Esophagus squamous epithelium (tissue), 5 donors: Measurements from ENCODE around the gene STX8. TPM values are rescaled to one million over a fixed set of nuclear protein-coding genes. Genes with fewer than 3 reads are reported as not detected.
A peak's percentile ranks its signal among the peaks of the same experiment; 100 is the strongest.

ENCODE experiments used
- DNase-seq: peaks from one replicate; lab custom pipeline; 2025; lab: John Stamatoyannopoulos, UW
- H3K27ac ChIP-seq, 4 donors: fragments of 200-600 bp; sonication (generic); one replicate each; pipeline ENCODE4 v1.5.1; 2016 to 2019; ENCODE audit warnings: mild to moderate bottlenecking in 1 of 4
- H3K27me3 ChIP-seq, 4 donors: fragments of 200-600 bp; sonication (generic); 1 replicate in 3 of 4; 2 replicates in 1 of 4; pipeline versions ENCODE4 v1.5.1 to v1.6.0; 2017 to 2021; ENCODE audit warnings: antibody characterized with exemption in 1 of 4
- H3K36me3 ChIP-seq, 3 donors: fragments of 200-600 bp; sonication (generic); one replicate each; pipeline ENCODE4 v1.5.1; 2016 to 2019
- H3K4me1 ChIP-seq, 3 donors: fragments of 200-600 bp; sonication (generic); one replicate each; pipeline ENCODE4 v1.5.1; 2017 to 2019
- H3K4me3 ChIP-seq, 4 donors: fragments of 200-600 bp; sonication (generic); 1 replicate in 3 of 4; 2 replicates in 1 of 4; pipeline ENCODE4 v1.5.1; 2016 to 2019; ENCODE audit warnings: mild to moderate bottlenecking in 2 of 4, moderate library complexity in 1 of 4
- H3K9me3 ChIP-seq, 3 donors: fragments of 200-600 bp; sonication (generic); one replicate each; pipeline ENCODE4 v1.5.1; 2016 to 2019
- CTCF ChIP-seq, 6 experiments: fragments of 450-650 bp in 4 of 6; fragments of 200-600 bp in 2 of 6; sonication (generic) in 2 of 6; IDR thresholded peaks; one replicate each; pipeline ENCODE4 v1.5.1; 2016 to 2019; ENCODE audit warnings: antibody characterized with exemption in 6 of 6, mild to moderate bottlenecking in 4 of 6, moderate library complexity in 4 of 6
- POLR2A ChIP-seq, 4 donors: fragments of 450-650 bp; IDR thresholded peaks; one replicate each; pipeline ENCODE4 v1.6.1; 2017; ENCODE audit warnings: antibody characterized with exemption in 4 of 4, mild to moderate bottlenecking in 4 of 4, moderate library complexity in 3 of 4
- WGBS, 2 donors: methylation state at CpG; one replicate each; pipeline ENCODE4 v1.1.5; 2018; 5-methylcytosine and 5-hydroxymethylcytosine counted together
- intact Hi-C: fragments of 100-400 bp; cut with DNase I; formaldehyde crosslinking; loops from one replicate; pipeline ENCODE4 v1.15.0; 2022
- total RNA-seq, 4 donors: library from RNA; depleted of rRNA; stranded (reverse); fragments of >200 nt; gene quantifications; one replicate each; pipeline ENCODE4 v1.1.0, GENCODE V29; 2016
- donor health status: DM: yes; HTN: yes; CAD: no.

STX8 gene
- total RNA-seq, 4 donors from 2014 or later: 31.8 to 66.4 (median 46.5) TPM

GRCh38 chr17:9256361-9256750, 319.3 kb downstream of the STX8 start:
- no peak for DNase-seq
- TF ChIP-seq POLR2A (IDR thresholded peaks at IDR 0.05) (no peak), CTCF (IDR thresholded peaks at IDR 0.05) (no peak)
- peaks cover 15 to 54% (median 31%) of the 10 kb centered on the region in 3 donors for H3K4me1 ChIP-seq
- H3K36me3 ChIP-seq: no peaks in the 10 kb centered on the region
- H3K4me3 ChIP-seq: no peak overlapping the region
- H3K27ac ChIP-seq: peak overlapping the region in 3 of 4 donors; percentile 21 to 33 (median 24)
- H3K9me3 ChIP-seq: no peaks in the 10 kb centered on the region
- H3K27me3 ChIP-seq: no peaks in the 10 kb centered on the region
- WGBS, 2 donors: 67 to 82% methylated on average over 6 of the region's 6 CpGs
- intact Hi-C loops: no loop called here

GRCh38 chr17:9255833-9256232, 319.8 kb downstream of the STX8 start:
- peak overlapping the region in 1 of 4 donors; percentile 24 for H3K27ac ChIP-seq
- no peak for DNase-seq

GRCh38 chr17:9254841-9255240, 320.8 kb downstream of the STX8 start:
- TF ChIP-seq CTCF (IDR thresholded peaks at IDR 0.05) (no peak), POLR2A (IDR thresholded peaks at IDR 0.05) (no peak)
- no peaks in the 10 kb centered on the region for H3K9me3 ChIP-seq
- peaks cover 6 to 39% (median 26%) of the 10 kb centered on the region in 3 donors for H3K4me1 ChIP-seq
- 89 to 93% methylated on average over 2 of the region's 2 CpGs for WGBS, 2 donors
- no peak overlapping the region for H3K4me3 ChIP-seq
- peaks cover 0 to 1% (median 0%) of the 10 kb centered on the region in 3 donors for H3K36me3 ChIP-seq
- no peak for DNase-seq
- intact Hi-C loops: no loop called here
- no peak overlapping the region for H3K27ac ChIP-seq
- H3K27me3 ChIP-seq: no peaks in the 10 kb centered on the region

More at GRCh38 chr17:9255833-9256232, 319.8 kb downstream of the STX8 start:
- H3K4me1 ChIP-seq: peaks cover 12 to 49% (median 27%) of the 10 kb centered on the region in 3 donors
- no peak overlapping the region for H3K4me3 ChIP-seq
- 28 to 63% methylated on average over 5 to 6 of the region's 6 CpGs for WGBS, 2 donors
- no peaks in the 10 kb centered on the region for H3K9me3 ChIP-seq
- intact Hi-C loops: no loop called here
- no peak for TF ChIP-seq POLR2A (IDR thresholded peaks at IDR 0.05)
- TF ChIP-seq CTCF (IDR thresholded peaks at IDR 0.05): no peak
- H3K27me3 ChIP-seq: no peaks in the 10 kb centered on the region
- no peaks in the 10 kb centered on the region for H3K36me3 ChIP-seq

GRCh38 chr17:9253308-9253707, 322.3 kb downstream of the STX8 start:
- Histone ChIP-seq H3K9me3 (no peaks in the 10 kb centered on the region), H3K27ac (no peak overlapping the region), H3K27me3 (no peaks in the 10 kb centered on the region), H3K4me1 (peaks cover under 1 to 29% (median 21%) of the 10 kb centered on the region in 3 donors), H3K4me3 (no peak overlapping the region), H3K36me3 (peaks cover 0 to 17% (median 4%) of the 10 kb centered on the region in 3 donors)
- no peak for DNase-seq
- TF ChIP-seq POLR2A (IDR thresholded peaks at IDR 0.05) (no peak), CTCF (IDR thresholded peaks at IDR 0.05) (no peak)
- intact Hi-C loops: no loop called here
- 74 to 78% methylated on average over 3 of the region's 3 CpGs for whole genome bisulfite sequencing, 2 donors

GRCh38 chr17:9251273-9251672, 324.3 kb downstream of the STX8 start:
- TF ChIP-seq CTCF (IDR thresholded peaks at IDR 0.05) (no peak), POLR2A (IDR thresholded peaks at IDR 0.05) (no peak)

More at GRCh38 chr17:9251273-9251672, 324.3 kb downstream of the STX8 start:
- H3K4me3 ChIP-seq: no peak overlapping the region
- 88 to 89% methylated on average over 8 to 10 of the region's 12 CpGs for whole genome bisulfite sequencing, 2 donors
- H3K36me3 ChIP-seq: peaks cover 0 to 24% (median 4%) of the 10 kb centered on the region in 3 donors
- no peak for DNase-seq
- H3K4me1 ChIP-seq: peaks cover 0 to 9% (median 5%) of the 10 kb centered on the region in 3 donors
- no peak overlapping the region for H3K27ac ChIP-seq
- H3K27me3 ChIP-seq: no peaks in the 10 kb centered on the region
- no peaks in the 10 kb centered on the region for H3K9me3 ChIP-seq
- intact Hi-C loops: no loop called here
